NCI-H1417 treated with DMSO at 0.1 percent for 48 hours (cell line): Measurements from ENCODE around the gene WDR3.

Experiments used
- DNase-seq: peaks from one replicate; lab custom pipeline; 2025; lab: John Stamatoyannopoulos, UW

The WDR3 gene

GRCh38 chr1:117952386-117952785 is 22.8 kb downstream of the WDR3 start:
- no peak for DNase-seq

- DNase-seq = no peak
These were observed 29.8 kb downstream of the WDR3 start for GRCh38 chr1:117959364-117959763.

- no peak for DNase-seq
These were observed 34.9 kb downstream of the WDR3 start for GRCh38 chr1:117964290-117965038.

GRCh38 chr1:117967477-117967876 is 37.9 kb downstream of the WDR3 start:
- DNase-seq = no peak

- DNase-seq = no peak
These were observed 38.3 kb downstream of the WDR3 start for GRCh38 chr1:117967881-117968280.

GRCh38 chr1:117970252-117970651 is 40.7 kb downstream of the WDR3 start:
- no peak for DNase-seq

- DNase-seq = no peak
These were observed 42.2 kb downstream of the WDR3 start for GRCh38 chr1:117971777-117972176.

GRCh38 chr1:117976381-117976780 is 46.8 kb downstream of the WDR3 start:
- DNase-seq = no peak

GRCh38 chr1:117981455-117982192 is 52.1 kb downstream of the WDR3 start:
- no peak for DNase-seq

- no peak for DNase-seq
These were observed 55.7 kb downstream of the WDR3 start for GRCh38 chr1:117985239-117985638.

GRCh38 chr1:117985973-117986372 is 56.4 kb downstream of the WDR3 start:
- DNase-seq = no peak

GRCh38 chr1:118004312-118004711 is 74.8 kb downstream of the WDR3 start:
- DNase-seq = no peak

- DNase-seq = no peak
These were observed 77.9 kb downstream of the WDR3 start for GRCh38 chr1:118007391-118007790.

GRCh38 chr1:118008011-118008410 is 78.5 kb downstream of the WDR3 start:
- no peak for DNase-seq

GRCh38 chr1:118012515-118013124 is 83.1 kb downstream of the WDR3 start:
- no peak for DNase-seq

- no peak for DNase-seq
These were observed 83.8 kb downstream of the WDR3 start for GRCh38 chr1:118013336-118013735.

- no peak for DNase-seq
These were observed 84.4 kb downstream of the WDR3 start for GRCh38 chr1:118013938-118014337.
